K562 (cell line): ENCODE results near the gene GNG7. TPM values are rescaled to one million over a fixed set of nuclear protein-coding genes. Genes with fewer than 3 reads are reported as not detected.
A peak's percentile ranks its signal among the peaks of the same experiment; 100 is the strongest.

Source experiments
- CBX2 ChIP-seq: fragments of 200-600 bp; sonication (generic); IDR thresholded peaks from one replicate; pipeline ENCODE4 v1.6.1; 2012; ENCODE audit warnings: mild to moderate bottlenecking, low read length, inconsistent platforms; ENCODE audit not compliant: insufficient read depth, poor library complexity, severe bottlenecking
- CCNT2 ChIP-seq: IDR thresholded peaks from 2 replicates; pipeline ENCODE4 v1.6.1; 2011; ENCODE audit warnings: borderline replicate concordance, low read depth, mild to moderate bottlenecking, moderate library complexity, mixed read lengths, low read length; ENCODE audit not compliant: insufficient read length; ENCODE audit errors: extremely low read depth
- FOS ChIP-seq: IDR thresholded peaks from 3 replicates; pipeline ENCODE4 v1.6.1; 2011; ENCODE audit not compliant: insufficient read length; ENCODE audit errors: extremely low read depth
- LARP7 ChIP-seq: fragments of 450-650 bp; IDR thresholded peaks from 2 replicates; pipeline ENCODE4 v1.6.1; 2016
- MCM5 ChIP-seq: fragments of 450-650 bp; IDR thresholded peaks from 2 replicates; pipeline ENCODE4 v1.6.1; 2016; ENCODE audit warnings: low read depth
- NCOA2 ChIP-seq, 2 experiments: fragments of 450-650 bp; IDR thresholded peaks; 2 replicates each; pipeline ENCODE4 v1.6.1; 2018; ENCODE audit warnings: mild to moderate bottlenecking in 2 of 2, moderate library complexity in 1 of 2; ENCODE audit not compliant: partially characterized antibody in 2 of 2
- NCOR1 ChIP-seq: fragments of 450-650 bp; IDR thresholded peaks from 2 replicates; pipeline ENCODE4 v1.6.1; 2016; ENCODE audit warnings: mild to moderate bottlenecking, moderate library complexity
- NFIX ChIP-seq: fragments of 250-450 bp; sonication (Bioruptor Pico); IDR thresholded peaks from 2 replicates; pipeline ENCODE4 v1.4.0; 2020; ENCODE audit warnings: low read depth, mild to moderate bottlenecking, moderate library complexity
- PCBP1 ChIP-seq: fragments of 200-400 bp; formaldehyde crosslinking; IDR thresholded peaks from 2 replicates; pipeline ENCODE4 v1.6.1; 2018; ENCODE audit warnings: mild to moderate bottlenecking, low read depth, low read length; ENCODE audit not compliant: poor library complexity, severe bottlenecking
- WHSC1 ChIP-seq: IDR thresholded peaks from one replicate; pipeline ENCODE4 v1.6.1; 2012; ENCODE audit warnings: low read length, control low read depth, inconsistent platforms
- ZC3H11A ChIP-seq: IDR thresholded peaks from 2 replicates; pipeline ENCODE4 v1.6.1; 2012; ENCODE audit warnings: low read depth, low read length, improper control_type of control experiment
- ZKSCAN1 ChIP-seq: fragments of 150-350 bp; IDR thresholded peaks from 2 replicates; pipeline ENCODE4 v1.6.1; 2016; ENCODE audit warnings: low read depth, low read length
- ZNF174 ChIP-seq: fragments of 250-450 bp; sonication (Bioruptor Pico); IDR thresholded peaks from 2 replicates; pipeline ENCODE4 v1.4.0; 2020; ENCODE audit warnings: mild to moderate bottlenecking
- polyA plus RNA-seq, 8 experiments: library from polyadenylated mRNA; depleted of rRNA in 4 of 8; stranded (reverse) in 5 of 8; unstranded in 3 of 8; fragments of >200 nt; fragmentation: Nextera tagmentation in 2 of 8; fragmentation: Illumina TruSeq in 1 of 8; extraction: Ambion mirVana in 2 of 8; extraction: Trizol in 1 of 8; gene quantifications; 2 replicates each; pipeline versions ENCODE4 v1.2.1 to v1.2.3, GENCODE V29; 2011 to 2014; ENCODE audit warnings: inconsistent platforms in 1 of 8, missing spikeins in 1 of 8
- total RNA-seq, 7 experiments: library from RNA; depleted of rRNA in 6 of 7; stranded (reverse); fragments of >200 nt in 6 of 7; fragmentation: Illumina TruSeq in 2 of 7; extraction: Trizol in 2 of 7; gene quantifications; 2 replicates each; pipeline versions ENCODE4 v1.2.1 to v1.2.3, GENCODE V29; 2011 to 2021; ENCODE audit warnings: low replicate concordance in 1 of 7
- TF ChIP-seq, protein P1 (sequence below): fragments of 450-650 bp; conservative IDR thresholded peaks from 2 replicates; pipeline ENCODE4 v1.6.1; 2016; ENCODE audit warnings: missing genetic modification characterization, low read depth, mild to moderate bottlenecking, missing compliant biosample characterization, moderate library complexity
- TF ChIP-seq, protein P2 (sequence below): sonication (generic); formaldehyde crosslinking; IDR thresholded peaks from 2 replicates; pipeline ENCODE4 v1.8.1; 2023; ENCODE audit warnings: mild to moderate bottlenecking, missing genetic modification reagents
- TF ChIP-seq, protein P3 (sequence below): conservative IDR thresholded peaks from 2 replicates; pipeline ENCODE4 v1.6.1; 2011; ENCODE audit warnings: low read depth, mild to moderate bottlenecking, low read length; ENCODE audit not compliant: control insufficient read depth
- TF ChIP-seq, protein P4 (sequence below): IDR thresholded peaks from 2 replicates; pipeline ENCODE4 v1.6.1; 2014; ENCODE audit warnings: antibody characterized with exemption
- TF ChIP-seq, protein P5 (sequence below), 2 experiments: fragments of 150-350 bp in 1 of 2; IDR thresholded peaks; 2 replicates each; pipeline ENCODE4 v1.6.1; 2012 to 2016; ENCODE audit warnings: low read depth in 2 of 2, low read length in 2 of 2, mild to moderate bottlenecking in 1 of 2, moderate library complexity in 1 of 2

Gene GNG7
- total and polyA plus RNA-seq, 9 of the 15 experiments (the other 6 are each of a cell fraction or from before 2014, with no cell fraction given) = 0.01 to 0.20 (median 0.06) TPM; not detected in 1

DNA sequence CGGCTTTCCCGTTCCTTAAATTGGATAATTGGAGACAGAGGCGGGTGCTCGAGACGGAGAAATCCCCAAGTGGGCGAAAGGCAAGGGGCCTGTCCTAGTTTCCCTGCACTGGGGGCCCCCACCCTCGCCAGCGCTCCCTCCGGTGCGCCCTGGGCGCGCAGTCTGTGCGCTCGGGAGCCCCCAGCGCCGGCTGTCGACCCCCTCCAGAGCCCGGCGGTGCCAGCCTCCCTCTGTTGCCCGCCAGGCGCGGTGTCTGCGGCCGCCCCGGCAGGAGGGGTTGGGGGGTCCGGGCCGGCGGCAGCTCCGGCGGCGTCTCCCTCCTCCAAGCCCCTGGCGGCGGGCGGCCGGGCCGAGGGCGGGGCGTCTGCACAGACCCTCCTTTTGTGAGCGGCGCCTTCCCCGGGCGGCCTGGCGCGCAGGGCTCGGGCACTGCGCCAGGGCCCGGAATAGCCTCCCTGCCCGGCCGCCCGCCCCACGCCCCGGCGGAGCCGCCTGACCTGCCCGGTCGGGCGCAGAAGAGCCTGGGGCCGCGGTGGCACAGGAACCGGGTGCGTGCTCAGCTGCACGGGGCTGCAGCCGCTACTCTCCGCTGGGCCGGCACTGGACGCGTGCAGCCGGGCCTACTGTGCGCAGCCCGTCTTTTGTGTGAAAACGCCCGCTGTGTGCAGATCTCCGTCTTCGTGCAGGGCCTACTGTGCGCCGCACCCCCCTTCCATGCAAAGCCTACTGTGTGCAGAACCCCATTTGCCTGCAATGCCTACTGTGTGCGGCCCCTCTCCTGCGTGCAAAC, 213.4 kb downstream of the GNG7 start (continued):
- TF ChIP-seq, protein P1, sequence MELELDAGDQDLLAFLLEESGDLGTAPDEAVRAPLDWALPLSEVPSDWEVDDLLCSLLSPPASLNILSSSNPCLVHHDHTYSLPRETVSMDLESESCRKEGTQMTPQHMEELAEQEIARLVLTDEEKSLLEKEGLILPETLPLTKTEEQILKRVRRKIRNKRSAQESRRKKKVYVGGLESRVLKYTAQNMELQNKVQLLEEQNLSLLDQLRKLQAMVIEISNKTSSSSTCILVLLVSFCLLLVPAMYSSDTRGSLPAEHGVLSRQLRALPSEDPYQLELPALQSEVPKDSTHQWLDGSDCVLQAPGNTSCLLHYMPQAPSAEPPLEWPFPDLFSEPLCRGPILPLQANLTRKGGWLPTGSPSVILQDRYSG (tag) = no peak
- TF ChIP-seq, protein P2, sequence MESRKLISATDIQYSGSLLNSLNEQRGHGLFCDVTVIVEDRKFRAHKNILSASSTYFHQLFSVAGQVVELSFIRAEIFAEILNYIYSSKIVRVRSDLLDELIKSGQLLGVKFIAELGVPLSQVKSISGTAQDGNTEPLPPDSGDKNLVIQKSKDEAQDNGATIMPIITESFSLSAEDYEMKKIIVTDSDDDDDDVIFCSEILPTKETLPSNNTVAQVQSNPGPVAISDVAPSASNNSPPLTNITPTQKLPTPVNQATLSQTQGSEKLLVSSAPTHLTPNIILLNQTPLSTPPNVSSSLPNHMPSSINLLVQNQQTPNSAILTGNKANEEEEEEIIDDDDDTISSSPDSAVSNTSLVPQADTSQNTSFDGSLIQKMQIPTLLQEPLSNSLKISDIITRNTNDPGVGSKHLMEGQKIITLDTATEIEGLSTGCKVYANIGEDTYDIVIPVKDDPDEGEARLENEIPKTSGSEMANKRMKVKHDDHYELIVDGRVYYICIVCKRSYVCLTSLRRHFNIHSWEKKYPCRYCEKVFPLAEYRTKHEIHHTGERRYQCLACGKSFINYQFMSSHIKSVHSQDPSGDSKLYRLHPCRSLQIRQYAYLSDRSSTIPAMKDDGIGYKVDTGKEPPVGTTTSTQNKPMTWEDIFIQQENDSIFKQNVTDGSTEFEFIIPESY (CRISPR knock-in tag) = peak; percentile 82
- TF ChIP-seq NFIX (CRISPR knock-in tag) = no peak
- peak; percentile 99 for TF ChIP-seq ZKSCAN1
- TF ChIP-seq, protein P3, sequence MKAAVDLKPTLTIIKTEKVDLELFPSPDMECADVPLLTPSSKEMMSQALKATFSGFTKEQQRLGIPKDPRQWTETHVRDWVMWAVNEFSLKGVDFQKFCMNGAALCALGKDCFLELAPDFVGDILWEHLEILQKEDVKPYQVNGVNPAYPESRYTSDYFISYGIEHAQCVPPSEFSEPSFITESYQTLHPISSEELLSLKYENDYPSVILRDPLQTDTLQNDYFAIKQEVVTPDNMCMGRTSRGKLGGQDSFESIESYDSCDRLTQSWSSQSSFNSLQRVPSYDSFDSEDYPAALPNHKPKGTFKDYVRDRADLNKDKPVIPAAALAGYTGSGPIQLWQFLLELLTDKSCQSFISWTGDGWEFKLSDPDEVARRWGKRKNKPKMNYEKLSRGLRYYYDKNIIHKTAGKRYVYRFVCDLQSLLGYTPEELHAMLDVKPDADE = no peak
- no peak for TF ChIP-seq LARP7
- TF ChIP-seq, protein P4, sequence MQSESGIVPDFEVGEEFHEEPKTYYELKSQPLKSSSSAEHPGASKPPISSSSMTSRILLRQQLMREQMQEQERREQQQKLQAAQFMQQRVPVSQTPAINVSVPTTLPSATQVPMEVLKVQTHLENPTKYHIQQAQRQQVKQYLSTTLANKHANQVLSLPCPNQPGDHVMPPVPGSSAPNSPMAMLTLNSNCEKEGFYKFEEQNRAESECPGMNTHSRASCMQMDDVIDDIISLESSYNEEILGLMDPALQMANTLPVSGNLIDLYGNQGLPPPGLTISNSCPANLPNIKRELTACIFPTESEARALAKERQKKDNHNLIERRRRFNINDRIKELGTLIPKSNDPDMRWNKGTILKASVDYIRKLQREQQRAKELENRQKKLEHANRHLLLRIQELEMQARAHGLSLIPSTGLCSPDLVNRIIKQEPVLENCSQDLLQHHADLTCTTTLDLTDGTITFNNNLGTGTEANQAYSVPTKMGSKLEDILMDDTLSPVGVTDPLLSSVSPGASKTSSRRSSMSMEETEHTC = no peak
- no peak for TF ChIP-seq ZNF174 (CRISPR knock-in tag)
- no peak for TF ChIP-seq NCOA2 (IDR thresholded peaks at IDR 0.05; ENCODE audit: partially characterized antibody in 2 of 2)
- no peak for TF ChIP-seq NCOR1
- peak; percentile 35 for TF ChIP-seq PCBP1
- TF ChIP-seq FOS = no peak
- no peak for TF ChIP-seq ZC3H11A
- TF ChIP-seq CBX2 = no peak
- TF ChIP-seq, protein P5, sequence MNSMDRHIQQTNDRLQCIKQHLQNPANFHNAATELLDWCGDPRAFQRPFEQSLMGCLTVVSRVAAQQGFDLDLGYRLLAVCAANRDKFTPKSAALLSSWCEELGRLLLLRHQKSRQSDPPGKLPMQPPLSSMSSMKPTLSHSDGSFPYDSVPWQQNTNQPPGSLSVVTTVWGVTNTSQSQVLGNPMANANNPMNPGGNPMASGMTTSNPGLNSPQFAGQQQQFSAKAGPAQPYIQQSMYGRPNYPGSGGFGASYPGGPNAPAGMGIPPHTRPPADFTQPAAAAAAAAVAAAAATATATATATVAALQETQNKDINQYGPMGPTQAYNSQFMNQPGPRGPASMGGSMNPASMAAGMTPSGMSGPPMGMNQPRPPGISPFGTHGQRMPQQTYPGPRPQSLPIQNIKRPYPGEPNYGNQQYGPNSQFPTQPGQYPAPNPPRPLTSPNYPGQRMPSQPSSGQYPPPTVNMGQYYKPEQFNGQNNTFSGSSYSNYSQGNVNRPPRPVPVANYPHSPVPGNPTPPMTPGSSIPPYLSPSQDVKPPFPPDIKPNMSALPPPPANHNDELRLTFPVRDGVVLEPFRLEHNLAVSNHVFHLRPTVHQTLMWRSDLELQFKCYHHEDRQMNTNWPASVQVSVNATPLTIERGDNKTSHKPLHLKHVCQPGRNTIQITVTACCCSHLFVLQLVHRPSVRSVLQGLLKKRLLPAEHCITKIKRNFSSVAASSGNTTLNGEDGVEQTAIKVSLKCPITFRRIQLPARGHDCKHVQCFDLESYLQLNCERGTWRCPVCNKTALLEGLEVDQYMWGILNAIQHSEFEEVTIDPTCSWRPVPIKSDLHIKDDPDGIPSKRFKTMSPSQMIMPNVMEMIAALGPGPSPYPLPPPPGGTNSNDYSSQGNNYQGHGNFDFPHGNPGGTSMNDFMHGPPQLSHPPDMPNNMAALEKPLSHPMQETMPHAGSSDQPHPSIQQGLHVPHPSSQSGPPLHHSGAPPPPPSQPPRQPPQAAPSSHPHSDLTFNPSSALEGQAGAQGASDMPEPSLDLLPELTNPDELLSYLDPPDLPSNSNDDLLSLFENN (IDR thresholded peaks at IDR 0.05; ENCODE audit: low read depth in 2 of 2, low read length in 2 of 2) = no peak
- no peak for TF ChIP-seq CCNT2
- no peak for TF ChIP-seq MCM5
- no peak for TF ChIP-seq WHSC1
